D721Med (cell line): Measurements from ENCODE around the gene TSSK6.

ENCODE experiments used
- DNase-seq: peaks from one replicate; pipeline ENCODE4 v3.0.0; 2011; ENCODE audit warnings: low spot score; ENCODE audit not compliant: insufficient read length
- FAIRE-seq: peaks from 2 replicates; lab custom pipeline; 2011; peaks lifted over from hg19 to GRCh38; lab: Jason Lieb, UNC
- CTCF ChIP-seq: IDR thresholded peaks from 2 replicates; pipeline ENCODE4 v1.5.1; 2012; ENCODE audit warnings: mild to moderate bottlenecking, control low read depth; ENCODE audit not compliant: insufficient read depth; ENCODE audit errors: missing control alignments

The TSSK6 gene

GRCh38 chr19:19502808-19503602 is 12.3 kb downstream of the TSSK6 start:
- FAIRE-seq (no peak), DNase-seq (no peak)
- TF ChIP-seq CTCF: no peak

GRCh38 chr19:19502281-19502680 is 13.1 kb downstream of the TSSK6 start:
- no peak for FAIRE-seq
- no peak for DNase-seq
- no peak for TF ChIP-seq CTCF

GRCh38 chr19:19501798-19502197 is 13.6 kb downstream of the TSSK6 start:
- FAIRE-seq (no peak), DNase-seq (no peak)
- no peak for TF ChIP-seq CTCF

- FAIRE-seq (no peak), DNase-seq (no peak)
- TF ChIP-seq CTCF: no peak
Observed at GRCh38 chr19:19500975-19501644, 14.2 kb downstream of the TSSK6 start.

GRCh38 chr19:19499272-19499995 is 15.9 kb downstream of the TSSK6 start:
- no peak for TF ChIP-seq CTCF
- no peak for DNase-seq

GRCh38 chr19:19498255-19498991 is 16.9 kb downstream of the TSSK6 start:
- DNase-seq (no peak), FAIRE-seq (no peak)
- TF ChIP-seq CTCF: no peak

More at GRCh38 chr19:19499272-19499995, 15.9 kb downstream of the TSSK6 start:
- no peak for FAIRE-seq
